NCI-H1092 treated with DMSO at 0.1 percent for 48 hours (cell line): ENCODE measurements around the gene SH3BP1.
A peak's percentile ranks its signal among the peaks of the same experiment; 100 is the strongest.
"Not testable (repeated sequence)": the region's sequence is repeated elsewhere in the genome, so short reads cannot be mapped to it uniquely, and the experiment has no call there.

Source experiments
- DNase-seq: peaks from one replicate; lab custom pipeline; 2025; lab: John Stamatoyannopoulos, UW

SH3BP1 gene

DNA sequence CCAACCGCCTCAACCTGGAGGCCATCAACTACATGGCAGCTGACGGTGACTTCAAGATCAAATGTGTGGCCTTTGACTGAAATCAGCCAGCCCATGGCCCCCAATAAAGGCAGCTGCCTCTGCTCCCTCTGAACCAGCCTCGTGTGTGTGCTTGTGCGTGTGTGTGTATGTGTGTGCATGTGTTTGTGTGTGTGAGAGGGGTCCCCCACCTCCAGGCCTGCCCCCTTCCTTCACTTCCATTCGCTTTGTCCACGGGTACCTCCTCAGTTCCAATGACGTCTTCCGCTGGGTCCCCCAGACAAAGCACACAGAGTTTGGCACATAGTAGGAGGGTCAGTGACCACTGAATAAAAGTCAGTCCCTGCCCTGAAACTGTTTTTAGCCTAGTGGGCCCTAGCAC, 40.2 kb downstream of the SH3BP1 start:
- DNase-seq, result no peak

DNA sequence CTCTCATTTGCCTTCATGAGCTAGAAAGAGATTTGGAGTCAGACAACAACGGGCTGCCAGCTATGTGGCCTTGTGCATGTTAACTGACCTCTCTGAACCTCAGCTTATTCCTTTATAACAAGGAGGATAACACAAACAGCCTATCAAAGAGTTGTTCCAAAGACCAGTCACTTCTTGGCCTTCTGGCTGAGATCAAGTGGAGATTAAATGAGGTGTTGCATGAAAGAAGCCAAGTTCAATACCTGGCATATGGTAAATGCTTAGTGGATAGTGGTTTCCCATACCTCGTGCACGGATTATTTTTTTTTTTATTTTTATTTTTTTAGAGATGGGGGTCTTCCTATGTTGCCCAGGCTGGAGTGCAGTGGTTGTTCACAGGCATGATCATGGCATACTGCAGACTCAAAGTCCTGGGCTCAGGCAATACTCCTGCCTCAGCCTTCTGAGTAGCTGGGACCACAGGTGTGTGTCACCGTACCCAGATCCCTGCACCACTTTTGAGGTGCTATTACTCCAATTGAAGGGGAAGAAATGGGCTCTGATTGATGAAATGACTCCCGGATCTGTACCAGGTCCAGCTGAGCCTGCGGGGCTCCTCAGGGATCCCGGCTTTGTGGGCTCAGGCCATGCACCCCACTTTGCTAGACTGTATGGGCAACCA, 40.9 kb downstream of the SH3BP1 start:
- DNase-seq, result no peak

DNA sequence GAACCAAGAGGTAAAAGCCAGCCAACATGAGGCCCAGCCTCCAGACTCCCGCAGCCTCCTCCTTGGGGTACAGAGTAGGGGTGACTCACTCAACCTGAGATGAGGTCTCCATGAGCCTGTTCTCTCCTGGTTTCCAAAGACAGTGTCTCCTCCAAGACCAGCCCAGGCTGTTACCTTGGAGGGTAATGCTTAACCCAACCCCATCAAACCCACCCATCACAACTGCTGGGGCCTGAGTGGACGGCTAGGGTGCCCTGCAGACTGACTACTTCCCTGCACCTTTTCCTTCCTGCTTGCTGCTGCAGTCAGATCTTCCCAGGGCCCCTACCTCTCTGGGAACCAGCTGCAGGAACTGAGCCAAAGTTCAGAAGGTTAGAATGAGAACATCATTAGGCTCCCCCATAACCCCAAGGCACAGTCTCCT, 41.5 kb downstream of the SH3BP1 start:
- DNase-seq, result no peak

DNA sequence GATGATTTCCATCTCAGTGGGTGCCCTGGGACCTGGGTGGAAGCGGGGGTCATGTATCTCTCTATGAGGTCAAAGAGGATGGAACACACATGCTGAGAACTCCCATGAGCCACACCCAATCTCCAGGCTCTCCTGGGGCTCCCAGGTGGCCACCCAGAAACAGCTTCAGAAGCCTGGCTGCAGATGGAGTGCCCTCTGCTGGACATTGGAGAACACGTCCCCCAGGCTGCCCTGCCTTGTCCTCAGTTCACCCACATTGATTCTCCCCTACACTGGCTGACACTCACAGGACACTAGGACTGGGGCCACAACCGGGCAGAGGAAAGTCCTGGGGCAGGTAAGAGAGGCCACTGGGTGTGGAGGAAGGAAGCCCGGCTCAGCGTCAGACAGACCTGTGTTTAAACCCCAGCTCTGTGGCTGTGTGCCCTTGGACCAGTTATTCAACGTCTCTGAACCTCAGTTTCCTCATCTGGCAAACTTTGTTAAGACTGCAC, 42.1 kb downstream of the SH3BP1 start:
- DNase-seq, result peak; percentile 49

DNA sequence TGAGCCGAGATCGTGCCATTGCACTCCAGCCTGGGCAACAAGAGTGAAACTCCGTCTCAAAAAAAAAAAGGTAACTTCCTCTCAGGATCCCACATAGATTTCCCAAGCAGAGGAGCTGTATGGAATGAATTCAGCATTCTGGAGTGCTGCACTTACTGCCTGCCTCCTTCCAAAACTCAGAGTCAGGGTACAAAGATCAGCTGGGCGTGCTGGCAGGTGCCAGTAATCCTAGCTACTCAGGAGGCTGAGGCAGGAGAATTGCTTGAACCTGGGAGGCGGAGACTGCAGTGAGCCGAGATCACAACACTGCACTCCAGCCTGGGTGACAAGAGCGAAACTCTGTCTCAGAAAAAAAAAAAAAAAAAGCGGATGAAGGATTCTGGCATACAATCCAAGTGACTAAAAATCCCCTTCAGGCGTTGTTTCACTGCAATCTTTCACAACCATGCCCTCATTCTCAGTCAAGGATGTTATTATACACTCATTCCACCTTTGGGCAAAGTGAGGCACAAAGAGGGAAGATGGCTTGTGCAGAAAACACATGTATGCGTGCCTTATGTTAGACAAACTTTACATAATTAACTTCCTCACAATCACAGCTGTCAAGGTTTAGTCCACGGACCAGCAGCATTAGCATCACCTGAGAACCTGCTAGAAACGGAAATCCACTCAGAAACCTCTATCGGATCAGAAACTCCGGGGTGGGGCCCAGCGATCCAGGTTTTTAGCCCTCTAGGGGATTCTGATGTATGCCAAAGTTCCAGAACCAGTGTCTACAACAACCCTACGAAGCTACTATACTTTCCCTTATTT, 45.5 kb downstream of the SH3BP1 start:
- DNase-seq, result no peak

DNA sequence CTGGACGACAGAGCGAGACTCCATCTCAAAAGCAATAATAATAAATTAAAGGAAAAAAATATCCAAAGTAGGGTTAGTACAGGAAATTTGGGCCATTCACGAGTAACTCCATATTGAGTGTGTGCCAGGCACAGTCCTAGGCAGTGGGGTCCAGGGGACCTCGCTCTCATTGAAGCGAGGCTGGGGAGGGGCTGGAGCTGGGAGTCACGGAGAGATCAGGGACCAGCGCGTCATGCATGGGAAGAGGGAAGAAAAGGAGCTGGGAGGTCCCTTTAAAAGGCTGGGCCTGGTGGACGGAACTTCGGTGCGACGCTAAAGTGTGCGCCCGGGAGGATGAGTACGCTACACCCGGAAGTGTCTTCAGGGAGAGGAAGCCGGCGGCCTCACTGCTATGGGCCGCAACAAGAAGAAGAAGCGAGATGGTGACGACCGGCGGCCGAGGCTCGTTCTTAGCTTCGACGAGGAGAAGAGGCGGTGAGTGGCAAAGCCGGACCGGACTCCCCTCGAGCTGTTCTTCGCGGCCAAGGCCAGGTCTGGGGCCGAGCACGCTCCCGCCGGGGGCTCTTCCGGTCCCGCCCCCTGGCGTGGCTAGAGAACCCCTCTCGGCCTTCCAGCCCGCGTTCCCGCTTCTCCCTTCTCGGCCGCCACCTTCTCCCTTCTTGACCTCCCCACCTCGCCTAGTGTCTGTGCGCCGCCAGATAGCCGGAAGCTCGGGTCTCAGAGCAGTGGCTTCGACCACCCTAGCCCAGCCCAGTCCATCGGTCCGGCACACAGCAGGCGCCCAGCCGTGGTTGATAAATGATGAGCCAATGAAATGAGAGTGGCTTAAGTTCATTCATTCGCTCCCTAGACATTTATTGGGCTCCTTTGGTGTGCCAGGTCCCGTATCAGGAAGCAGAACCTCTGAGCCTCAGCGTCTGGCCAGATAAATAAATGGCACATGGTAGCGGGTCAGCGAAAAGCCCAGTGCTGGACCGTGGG, 46.8 kb downstream of the SH3BP1 start, which contains the start of gene NOL12:
Gene NOL12 (plus strand): TSS at position 342 of the 981 bp plus-strand sequence. CDS start 50 bp downstream, at position 392.
- peak; percentile 87 for DNase-seq

DNA sequence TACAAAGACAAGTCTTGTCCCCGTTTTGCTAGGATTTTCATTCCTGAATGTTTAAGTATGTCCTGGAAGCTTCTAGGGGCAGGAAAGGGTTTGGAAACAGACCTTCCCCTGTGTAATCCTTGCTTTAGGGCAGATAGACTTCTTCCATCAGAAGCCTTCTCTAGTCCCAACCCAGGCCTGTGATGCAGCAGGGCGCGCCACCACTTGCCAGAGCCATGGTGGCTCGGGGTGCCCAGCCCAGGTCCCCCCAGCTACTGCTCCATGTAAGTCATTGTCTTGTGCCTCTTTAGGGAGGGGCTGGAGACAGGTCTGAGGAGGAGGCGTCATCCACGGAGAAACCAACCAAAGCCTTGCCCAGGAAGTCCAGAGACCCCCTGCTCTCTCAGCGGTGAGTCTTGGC, 50.9 kb downstream of the SH3BP1 start:
- DNase-seq, result no peak

DNA sequence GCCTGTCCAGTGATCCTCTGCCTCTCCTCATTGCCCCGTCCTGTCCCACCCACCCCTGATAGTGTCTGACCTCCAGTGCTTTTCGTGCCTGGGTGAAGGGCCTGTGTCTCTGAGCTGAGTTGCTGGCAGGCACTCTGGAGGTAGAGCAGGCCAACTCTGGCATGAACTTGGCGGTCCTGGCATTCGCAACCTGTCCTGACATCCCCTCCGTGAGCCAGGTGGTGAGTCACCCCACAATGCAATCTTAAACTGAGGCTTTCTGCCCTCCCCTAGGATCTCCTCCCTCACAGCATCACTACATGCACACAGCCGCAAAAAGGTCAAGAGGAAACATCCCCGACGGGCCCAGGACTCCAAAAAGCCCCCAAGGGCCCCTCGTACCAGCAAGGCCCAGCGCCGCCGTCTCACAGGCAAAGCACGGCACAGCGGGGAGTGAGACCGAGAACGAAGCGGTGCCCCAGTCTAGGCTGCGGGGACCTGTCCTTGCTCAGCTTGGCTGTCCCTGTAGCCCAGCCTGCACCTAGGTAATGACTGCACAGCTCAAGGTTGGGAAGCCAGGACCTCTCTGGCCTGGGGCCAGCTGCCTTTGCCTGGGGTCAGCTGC, 51.5 kb downstream of the SH3BP1 start:
- no peak for DNase-seq

DNA sequence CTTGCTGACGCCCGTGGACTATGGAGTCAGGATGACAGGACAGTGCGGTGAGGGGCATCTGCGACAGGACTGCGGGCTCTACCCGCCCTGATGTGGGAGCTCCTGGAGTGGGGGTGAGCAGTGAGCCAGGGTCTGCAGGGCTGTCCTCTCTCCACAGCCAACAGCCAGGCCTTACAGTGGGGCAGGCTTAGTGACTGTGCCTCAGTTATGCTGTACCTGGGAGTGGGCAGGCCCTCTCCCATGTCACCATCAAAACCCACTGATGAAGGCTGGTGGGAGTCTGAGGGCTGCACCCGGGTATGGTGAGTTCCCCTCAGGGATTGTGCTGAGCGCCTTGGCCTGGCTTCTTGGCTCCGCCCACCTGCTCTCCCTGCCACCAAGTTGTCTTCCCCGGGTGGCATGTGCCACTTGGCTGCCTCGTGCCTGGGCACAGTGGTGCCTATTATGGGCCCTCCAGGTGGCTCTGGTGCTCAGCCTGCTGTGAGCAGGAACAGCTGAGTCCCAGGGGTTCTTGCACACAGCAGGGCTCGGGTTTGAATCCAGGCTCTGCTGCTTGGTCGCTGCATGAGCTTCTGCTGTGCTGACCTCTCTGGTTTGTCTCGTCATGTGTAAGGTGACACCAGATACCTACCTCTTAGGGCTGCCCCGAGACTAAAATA, 53.3 kb downstream of the SH3BP1 start:
- DNase-seq, result no peak

DNA sequence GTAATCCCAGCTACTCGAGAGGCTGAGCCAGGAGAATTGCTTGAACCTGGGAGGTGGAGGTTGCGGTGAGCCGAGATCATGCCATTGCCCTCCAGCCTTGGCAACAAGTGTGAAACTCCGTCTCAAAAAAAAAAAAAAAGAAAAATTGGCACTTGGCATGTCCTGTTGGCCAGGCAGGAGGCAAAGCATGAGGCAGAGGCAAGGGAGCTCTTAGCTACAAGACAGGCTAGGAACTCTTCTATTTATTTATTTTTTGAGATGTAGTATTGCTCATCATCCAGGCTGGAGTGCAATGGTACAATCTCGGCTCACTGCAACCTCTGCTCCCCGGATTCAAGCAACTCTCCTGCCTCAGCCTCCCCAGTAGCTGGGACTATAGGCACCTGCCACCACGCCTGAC, 54.7 kb downstream of the SH3BP1 start:
- DNase-seq, result not testable (repeated sequence)

DNA sequence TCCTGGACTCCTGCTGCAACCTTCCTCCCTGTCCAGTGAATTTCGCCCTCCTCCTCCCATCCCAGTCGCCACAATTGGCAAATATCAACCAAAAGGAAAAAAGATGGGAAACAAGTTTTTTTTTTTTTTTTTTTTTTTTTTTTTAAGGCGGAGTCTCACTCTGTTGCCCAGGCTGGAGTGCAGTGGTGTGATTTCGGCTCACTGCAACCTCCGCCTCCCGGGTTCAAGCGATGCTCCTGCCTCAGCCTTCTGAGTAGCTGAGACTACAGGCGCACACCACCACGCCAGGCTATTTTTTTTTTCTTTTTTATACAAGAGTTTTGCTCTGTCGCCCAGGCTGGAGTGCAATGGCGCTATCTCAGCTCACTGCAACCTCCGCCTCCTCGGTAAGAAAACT, 56.8 kb downstream of the SH3BP1 start:
- DNase-seq, result not testable (repeated sequence)

DNA sequence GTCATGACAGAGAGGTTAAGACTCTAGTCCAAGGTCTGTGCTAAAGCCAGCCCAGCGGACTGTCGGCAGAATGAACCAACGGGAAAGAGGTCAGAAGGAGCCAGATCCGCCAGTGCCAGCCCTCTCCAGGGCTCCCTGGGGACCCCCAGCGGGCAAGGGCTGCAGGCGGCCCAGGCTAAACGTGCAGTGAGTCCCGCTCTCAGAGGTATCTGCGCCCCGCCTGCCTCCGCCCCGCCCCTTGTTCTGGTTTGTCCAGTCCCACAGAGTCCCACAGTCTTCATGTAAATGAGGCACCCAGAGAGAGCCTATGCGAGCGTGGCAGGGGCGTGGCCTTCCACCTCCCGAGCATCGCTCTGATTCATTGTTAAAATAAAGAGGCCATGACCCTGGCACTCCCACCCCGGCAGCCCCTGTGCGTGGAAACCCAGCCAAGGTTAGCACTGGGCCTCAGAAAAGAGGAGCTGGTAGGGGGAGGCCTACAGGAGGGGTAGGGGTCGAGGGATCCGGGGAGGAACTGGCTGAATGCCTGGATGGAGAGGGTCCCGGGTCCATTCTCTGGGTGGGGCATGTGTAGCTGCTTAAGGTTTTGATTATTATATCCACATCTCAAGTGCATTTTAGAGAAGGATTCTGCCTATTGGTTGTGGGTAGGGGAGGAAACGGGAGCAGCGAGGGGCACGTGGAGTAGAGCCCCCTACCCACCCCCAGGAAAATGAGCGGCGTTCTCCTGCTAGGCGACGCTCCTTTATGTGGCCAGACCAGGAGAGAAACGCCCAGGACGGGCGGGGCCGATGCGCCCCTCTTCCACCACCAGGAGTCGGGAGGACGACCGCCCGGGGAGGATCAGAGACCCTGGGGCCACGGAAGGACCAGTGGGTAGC, 57.4 kb downstream of the SH3BP1 start, which contains the start of gene TRIOBP:
Gene TRIOBP (plus strand): TSS at position 392 of the 881 bp plus-strand sequence. CDS start 4,318 bp downstream, outside the sequence.
- DNase-seq, result peak; percentile 97

DNA sequence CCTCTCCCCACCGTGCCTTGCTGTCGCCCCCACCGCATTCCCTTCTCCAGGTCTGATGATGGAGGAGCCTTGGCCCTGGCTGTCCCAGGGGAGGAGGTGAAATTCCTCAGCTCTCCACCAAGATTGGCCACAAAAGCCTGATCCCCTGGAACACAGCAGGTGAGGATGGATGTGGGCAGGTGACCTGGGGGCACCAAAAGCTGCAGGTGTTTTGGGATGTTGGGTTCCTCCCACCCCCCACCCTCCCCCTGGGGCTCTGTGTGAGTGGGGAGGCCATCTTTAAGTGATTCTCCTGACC, 58.0 kb downstream of the SH3BP1 start:
- no peak for DNase-seq

DNA sequence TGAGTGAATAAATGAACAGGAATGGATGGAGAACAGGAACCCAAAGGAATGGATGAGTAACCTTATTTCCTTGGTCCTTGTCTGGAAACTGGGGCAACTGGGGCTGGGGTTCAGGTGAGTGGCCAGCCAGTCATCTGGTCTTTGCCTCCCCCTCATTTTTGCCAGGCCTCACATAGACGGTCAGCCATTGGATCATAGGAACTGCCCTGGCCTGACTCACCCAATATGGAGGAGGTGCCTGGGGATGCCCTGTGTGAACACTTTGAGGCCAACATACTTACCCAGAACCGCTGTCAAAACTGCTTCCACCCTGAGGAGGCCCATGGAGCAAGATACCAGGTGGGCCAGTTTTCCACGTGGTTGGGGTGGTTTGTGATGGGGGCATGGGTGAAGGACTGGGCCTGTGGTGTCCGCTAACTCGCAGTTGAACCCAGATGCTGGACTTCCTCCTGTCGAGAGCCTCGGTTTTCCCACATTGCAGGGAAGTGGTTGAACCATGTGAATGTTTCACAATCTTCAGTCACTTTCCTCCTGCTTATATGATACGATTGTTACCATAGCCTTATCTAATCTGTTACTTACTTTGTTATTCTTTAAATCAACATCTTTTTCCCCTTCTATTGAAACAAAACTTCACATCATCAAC, 61.8 kb downstream of the SH3BP1 start:
- DNase-seq, result no peak

DNA sequence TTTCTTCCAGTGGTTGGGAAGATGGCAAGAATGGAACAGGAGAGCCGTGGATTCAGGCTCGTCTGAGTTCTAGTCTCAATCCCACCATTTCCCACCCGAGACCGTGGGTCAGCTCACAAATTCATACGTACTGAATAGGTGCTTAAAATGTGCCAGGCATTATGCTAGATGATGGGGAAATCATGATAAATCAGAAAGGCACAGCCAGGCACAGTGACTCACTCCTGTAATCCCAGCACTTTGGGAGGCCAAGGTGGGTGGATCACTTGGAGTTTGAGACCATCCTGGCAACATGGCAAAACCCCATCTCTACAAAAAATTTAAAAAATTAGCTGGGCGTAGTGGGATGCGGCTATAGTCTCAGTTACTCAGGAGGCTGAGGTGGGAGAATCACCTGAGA, 64.4 kb downstream of the SH3BP1 start:
- no peak for DNase-seq

DNA sequence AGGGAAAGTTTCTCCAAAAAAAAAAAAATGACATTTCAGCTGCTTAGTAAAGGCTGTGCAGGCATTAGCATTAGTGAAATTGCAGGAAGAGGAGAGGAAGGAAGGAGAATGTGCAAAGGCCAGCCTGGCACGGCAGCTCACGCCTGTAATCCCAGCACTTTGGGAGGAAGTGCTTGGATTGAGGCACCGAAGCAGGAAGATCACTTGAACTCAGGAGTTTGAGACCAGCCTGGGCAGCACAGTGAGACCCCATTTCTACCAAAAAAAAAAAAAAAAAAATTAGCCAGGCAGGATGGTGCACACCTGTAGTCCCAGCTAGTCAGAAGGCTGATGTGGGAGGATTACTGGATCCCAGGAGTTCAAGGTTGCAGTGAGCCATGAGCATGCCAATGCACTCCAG, 65.2 kb downstream of the SH3BP1 start:
- DNase-seq, result no peak

DNA sequence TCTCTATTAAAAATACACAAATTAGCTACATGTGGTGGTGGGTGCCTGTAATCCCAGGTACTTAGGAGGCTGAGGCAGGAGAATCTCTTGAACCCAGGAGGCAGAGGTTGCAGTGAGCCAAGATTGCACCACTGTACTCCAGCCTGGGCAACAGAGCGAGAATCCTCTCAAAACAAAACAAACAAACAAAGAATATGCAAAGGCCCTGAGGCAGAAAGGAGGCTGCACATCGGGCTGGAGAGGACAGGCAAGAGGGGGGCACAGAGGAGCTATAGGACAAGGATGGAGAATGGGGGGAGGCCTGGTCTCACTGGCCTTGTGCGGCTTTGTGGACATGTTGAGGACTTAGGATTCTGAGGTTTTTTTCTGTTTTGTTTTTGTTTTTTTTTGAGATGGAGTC, 65.7 kb downstream of the SH3BP1 start:
- no peak for DNase-seq
